Measurements from ENCODE around the gene TRAPPC12.
"Not testable (repeated sequence)": the region's sequence is repeated elsewhere in the genome, so short reads cannot be mapped to it uniquely, and the experiment has no call there.

TRAPPC12 gene

DNA sequence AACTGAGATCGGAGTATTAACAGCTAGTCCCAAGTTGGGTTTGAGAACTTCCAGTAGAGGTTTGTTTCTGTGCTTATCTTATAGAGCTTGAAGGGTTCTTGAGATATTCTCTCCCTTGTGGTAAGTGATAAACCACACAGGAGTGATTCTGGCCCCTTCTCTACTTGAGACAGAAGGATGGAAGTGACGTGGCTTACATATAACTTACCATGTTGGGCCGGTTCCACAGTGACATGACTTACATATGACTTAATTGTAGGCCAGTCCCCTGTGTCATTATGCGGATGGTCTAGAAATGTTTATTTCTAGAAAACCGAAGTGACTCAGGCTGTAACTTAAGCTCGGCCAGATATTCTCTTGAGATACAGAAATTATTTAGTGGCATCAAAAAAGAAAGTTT lies 62.7 kb downstream of the TRAPPC12 start:
- H3K4me3 ChIP-seq (ENCODE audit: low read depth, low read length), result no peak overlapping the region
- TF ChIP-seq, protein P1, sequence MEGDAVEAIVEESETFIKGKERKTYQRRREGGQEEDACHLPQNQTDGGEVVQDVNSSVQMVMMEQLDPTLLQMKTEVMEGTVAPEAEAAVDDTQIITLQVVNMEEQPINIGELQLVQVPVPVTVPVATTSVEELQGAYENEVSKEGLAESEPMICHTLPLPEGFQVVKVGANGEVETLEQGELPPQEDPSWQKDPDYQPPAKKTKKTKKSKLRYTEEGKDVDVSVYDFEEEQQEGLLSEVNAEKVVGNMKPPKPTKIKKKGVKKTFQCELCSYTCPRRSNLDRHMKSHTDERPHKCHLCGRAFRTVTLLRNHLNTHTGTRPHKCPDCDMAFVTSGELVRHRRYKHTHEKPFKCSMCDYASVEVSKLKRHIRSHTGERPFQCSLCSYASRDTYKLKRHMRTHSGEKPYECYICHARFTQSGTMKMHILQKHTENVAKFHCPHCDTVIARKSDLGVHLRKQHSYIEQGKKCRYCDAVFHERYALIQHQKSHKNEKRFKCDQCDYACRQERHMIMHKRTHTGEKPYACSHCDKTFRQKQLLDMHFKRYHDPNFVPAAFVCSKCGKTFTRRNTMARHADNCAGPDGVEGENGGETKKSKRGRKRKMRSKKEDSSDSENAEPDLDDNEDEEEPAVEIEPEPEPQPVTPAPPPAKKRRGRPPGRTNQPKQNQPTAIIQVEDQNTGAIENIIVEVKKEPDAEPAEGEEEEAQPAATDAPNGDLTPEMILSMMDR (IDR thresholded peaks at IDR 0.05; ENCODE audit: borderline replicate concordance, insufficient read depth, low read depth, low read length), result no peak

DNA sequence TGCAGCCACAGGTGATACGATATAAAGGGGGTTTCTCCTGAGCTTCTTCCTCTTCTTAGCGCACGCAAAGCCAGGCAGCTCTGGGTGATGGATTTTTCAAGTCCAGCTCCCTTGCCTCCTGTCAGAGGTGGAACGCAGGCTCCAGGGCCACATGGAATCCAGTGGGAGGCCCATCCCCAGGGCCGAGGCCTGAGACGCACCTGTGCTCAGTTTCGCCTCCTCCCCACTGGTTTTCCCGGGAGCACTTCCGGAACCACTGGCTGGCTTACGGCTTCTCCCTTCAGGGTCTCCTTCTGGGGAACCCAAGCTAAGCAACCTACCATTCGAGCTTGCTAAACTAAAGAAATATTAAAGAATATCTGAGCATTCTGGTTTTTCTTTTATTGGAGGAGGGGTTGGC lies 63.6 kb downstream of the TRAPPC12 start:
- TF ChIP-seq, protein P1 (IDR thresholded peaks at IDR 0.05; ENCODE audit: borderline replicate concordance, insufficient read depth, low read depth, low read length), result no peak
- H3K4me3 ChIP-seq (ENCODE audit: low read depth, low read length), result no peak overlapping the region

DNA sequence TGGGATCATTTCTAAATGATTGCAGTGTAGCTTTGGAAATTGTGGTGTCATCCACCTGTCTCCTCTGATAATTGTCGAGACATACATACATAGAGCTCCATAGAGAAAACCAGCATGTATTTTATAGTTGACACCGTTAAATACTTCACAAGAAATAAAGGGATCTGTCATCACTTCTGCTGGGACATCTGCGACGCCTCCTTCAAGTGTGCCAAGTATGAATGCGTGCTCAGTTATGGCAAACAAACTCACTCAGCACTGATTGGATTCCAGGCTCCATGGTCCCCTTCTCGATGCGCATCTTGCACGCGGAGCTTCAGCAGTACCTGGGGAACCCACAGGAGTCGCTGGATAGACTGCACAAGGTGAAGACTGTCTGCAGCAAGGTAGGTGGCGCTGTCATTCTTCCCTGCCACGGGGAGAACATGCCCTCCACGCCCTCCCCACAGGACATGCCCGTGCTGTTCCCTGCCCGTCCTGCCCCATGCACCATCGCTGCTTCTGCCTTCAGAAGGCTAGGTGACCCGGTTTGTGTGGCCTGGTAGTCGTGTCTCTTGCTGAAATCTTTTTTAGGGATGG lies 64.1 kb downstream of the TRAPPC12 start:
- H3K4me3 ChIP-seq (ENCODE audit: low read depth, low read length), result no peak overlapping the region

DNA sequence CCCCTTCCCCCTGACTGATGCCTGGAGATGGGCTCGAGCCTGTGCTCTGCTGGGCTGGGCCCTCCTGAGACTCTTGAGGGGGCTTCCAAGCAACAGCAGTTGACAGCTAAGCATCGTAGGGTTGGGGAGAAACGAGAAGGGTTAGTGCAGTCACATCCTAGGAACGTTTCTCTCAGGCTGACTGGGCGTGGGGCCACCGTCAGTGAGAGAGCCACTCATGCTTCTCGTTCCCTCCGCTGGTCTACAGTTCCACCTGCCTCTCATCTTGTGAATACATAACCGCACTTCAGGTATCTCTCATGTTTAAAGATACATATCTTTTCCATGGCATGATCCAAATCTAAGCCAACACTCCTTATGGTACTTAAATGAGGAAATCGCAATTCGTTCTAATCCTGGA lies 66.4 kb downstream of the TRAPPC12 start:
- TF ChIP-seq, protein P1 (IDR thresholded peaks at IDR 0.05; ENCODE audit: borderline replicate concordance, insufficient read depth, low read depth, low read length), result no peak
- H3K4me3 ChIP-seq (ENCODE audit: low read depth, low read length), result no peak overlapping the region

More for the DNA sequence above, 64.1 kb downstream of the TRAPPC12 start:
- TF ChIP-seq, protein P1 (IDR thresholded peaks at IDR 0.05; ENCODE audit: borderline replicate concordance, insufficient read depth, low read depth, low read length), result no peak

DNA sequence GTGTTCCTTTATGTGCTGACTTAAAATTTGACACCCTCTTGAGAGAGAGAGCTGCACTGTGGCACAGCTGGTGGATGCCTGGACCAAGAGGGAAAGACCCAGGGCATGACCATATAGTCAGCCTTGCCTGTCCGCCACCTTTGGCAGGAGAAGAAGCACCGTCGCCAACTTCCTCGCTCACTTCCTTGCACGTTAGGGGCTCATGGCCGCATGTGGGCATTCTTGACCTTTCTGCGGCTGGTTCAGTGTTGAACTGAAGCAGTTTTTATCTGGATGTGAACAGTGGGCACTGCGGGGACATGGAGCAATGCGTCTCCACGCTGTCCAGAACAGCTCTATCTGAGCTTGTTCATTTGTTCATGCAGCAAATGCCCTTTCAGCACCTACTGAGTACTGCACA lies 66.9 kb downstream of the TRAPPC12 start:
- TF ChIP-seq, protein P1 (IDR thresholded peaks at IDR 0.05; ENCODE audit: borderline replicate concordance, insufficient read depth, low read depth, low read length), result no peak

DNA sequence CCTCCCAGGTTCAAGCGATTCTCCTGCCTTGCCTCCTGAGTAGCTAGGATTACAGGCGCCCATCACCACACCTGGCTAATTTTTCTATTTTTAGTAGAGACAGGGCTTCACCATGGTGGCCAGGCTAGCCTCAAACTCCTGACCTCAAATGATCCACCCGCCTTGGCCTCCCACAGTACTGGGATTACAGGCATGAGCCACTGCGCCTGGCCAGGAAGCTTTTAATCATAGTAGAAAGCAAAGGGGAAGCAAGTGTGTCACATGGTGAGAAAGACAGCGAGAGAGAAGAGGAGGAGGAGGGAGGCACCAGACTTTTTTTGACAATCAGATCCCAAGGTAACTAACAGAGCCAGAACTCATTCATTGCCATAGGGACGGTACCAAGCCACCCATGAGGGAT lies 67.7 kb downstream of the TRAPPC12 start:
- not testable (repeated sequence) for H3K4me3 ChIP-seq (ENCODE audit: low read depth, low read length)

More for the DNA sequence above, 66.9 kb downstream of the TRAPPC12 start:
- H3K4me3 ChIP-seq (ENCODE audit: low read depth, low read length), result no peak overlapping the region

DNA sequence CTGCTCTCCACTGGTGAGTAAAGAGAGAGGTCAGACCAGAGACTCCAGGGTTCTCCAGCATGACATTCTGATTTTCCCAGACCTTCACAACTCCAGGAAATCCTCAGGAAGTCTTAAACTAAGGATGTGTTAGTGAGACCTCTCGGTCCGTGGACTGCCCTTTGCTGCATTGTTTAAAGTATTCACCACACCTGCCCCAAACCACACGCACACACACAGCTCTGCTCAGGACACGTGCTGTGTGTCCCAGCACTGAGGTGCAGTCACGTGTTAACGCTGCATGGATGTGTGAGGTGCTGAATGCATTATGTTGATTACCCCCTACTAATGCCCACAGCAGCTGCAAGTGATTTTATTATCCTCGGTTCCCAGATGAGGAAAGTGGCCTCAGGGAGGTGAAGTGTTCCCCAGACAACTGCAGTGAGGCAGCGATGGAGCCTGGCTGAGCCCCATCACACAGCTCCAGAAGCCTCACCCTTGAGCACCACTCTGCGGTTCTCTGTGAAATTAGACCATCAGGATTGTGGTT lies 68.4 kb downstream of the TRAPPC12 start:
- no peak overlapping the region for H3K4me3 ChIP-seq (ENCODE audit: low read depth, low read length)
- TF ChIP-seq, protein P1 (IDR thresholded peaks at IDR 0.05; ENCODE audit: borderline replicate concordance, insufficient read depth, low read depth, low read length), result no peak

DNA sequence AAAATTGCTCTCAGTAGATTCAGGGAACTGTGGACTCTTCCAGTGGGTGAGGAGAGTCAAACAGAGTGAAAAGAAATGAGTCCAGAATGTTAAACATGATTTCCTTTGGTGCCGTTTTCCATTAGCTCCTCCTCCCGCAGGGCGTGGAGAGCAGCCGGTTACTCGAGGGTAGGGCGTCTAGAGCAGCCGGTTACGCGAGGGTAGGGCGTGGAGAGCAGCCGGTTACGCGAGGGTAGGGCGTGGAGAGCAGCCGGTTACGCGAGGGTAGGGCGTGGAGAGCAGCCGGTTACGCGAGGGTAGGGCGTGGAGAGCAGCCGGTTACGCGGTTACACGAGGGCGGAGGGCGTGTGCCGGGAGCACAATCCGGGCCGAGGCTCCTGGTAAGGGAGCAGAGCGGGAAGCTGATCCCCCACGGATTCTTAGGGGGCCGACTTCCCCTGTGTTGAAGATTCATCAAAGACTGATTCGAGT lies 69.0 kb downstream of the TRAPPC12 start:
- H3K4me3 ChIP-seq (ENCODE audit: low read depth, low read length), result not testable (repeated sequence)

Data from GM12875 (cell line).